AG09309 (cell line): ENCODE measurements around the gene TRRAP.

Experiments used
- DNase-seq: peaks from one replicate; pipeline ENCODE4 v3.0.0-alpha.2; 2010; ENCODE audit warnings: low read depth
- H3K4me3 ChIP-seq: 2 replicates; pipeline ENCODE4 v1.5.1; 2011; ENCODE audit warnings: mild to moderate bottlenecking, low read depth, low read length, moderate library complexity; ENCODE audit not compliant: control insufficient read depth
- TF ChIP-seq, protein P1 (sequence below): IDR thresholded peaks from 2 replicates; pipeline ENCODE4 v1.5.1; 2011; ENCODE audit warnings: mild to moderate bottlenecking, low read depth, low read length, inconsistent platforms; ENCODE audit not compliant: insufficient read depth, control insufficient read depth; ENCODE audit errors: missing control alignments

Gene TRRAP

DNA sequence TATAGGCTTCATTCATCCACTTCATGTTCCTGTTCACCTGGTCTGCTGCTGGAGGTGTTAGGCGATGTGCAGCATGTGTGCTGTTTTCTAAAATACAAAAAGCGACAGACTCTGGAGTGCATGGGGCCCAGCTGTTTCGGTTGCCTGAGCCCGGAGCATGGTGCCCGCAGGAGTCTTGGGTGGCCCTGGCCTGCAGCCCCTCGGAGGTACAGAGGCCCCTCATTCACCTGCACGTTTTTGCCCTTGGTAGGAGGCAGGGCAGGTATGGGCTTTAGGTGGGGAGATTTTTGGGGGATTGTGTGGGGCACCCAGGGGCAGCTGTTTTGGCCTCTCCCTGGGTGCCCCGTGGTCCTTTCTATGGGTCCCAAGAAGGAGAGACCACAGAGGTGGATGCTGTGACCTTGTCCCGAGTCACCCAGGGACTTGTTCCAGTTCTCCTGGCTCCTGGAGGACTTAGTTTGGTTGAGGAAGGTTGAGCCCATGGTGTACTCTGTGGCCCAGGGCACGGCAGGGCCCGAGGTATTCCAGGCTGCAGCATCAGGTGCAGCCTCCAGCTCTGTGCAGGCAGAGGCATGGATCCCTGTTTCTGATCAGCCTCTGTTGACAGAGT is 130.7 kb downstream of the TRRAP start:
- DNase-seq, result no peak
- no peak overlapping the region for H3K4me3 ChIP-seq
- TF ChIP-seq, protein P1, sequence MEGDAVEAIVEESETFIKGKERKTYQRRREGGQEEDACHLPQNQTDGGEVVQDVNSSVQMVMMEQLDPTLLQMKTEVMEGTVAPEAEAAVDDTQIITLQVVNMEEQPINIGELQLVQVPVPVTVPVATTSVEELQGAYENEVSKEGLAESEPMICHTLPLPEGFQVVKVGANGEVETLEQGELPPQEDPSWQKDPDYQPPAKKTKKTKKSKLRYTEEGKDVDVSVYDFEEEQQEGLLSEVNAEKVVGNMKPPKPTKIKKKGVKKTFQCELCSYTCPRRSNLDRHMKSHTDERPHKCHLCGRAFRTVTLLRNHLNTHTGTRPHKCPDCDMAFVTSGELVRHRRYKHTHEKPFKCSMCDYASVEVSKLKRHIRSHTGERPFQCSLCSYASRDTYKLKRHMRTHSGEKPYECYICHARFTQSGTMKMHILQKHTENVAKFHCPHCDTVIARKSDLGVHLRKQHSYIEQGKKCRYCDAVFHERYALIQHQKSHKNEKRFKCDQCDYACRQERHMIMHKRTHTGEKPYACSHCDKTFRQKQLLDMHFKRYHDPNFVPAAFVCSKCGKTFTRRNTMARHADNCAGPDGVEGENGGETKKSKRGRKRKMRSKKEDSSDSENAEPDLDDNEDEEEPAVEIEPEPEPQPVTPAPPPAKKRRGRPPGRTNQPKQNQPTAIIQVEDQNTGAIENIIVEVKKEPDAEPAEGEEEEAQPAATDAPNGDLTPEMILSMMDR, result no peak

- no peak for DNase-seq
- TF ChIP-seq, protein P1, result no peak
- no peak overlapping the region for H3K4me3 ChIP-seq
Observed at GRCh38 chr7:99010281-99010680, 131.9 kb downstream of the TRRAP start.

DNA sequence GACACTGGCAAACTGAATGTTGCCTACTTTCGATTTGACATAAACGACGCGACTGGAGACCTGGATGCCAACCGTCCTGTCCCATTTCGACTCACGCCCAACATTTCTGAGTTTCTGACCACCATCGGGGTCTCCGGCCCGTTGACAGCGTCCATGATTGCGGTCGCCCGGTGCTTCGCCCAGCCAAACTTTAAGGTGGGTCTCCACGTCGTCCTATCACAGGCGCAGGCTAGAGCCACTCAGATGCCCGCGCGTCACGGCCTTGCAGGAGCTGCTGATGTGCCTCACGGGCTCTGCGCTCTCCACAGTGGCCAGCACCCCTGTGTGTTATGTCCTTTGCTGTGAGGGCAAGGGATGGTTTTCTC is 133.0 kb downstream of the TRRAP start:
- DNase-seq, result no peak
- no peak overlapping the region for H3K4me3 ChIP-seq
- TF ChIP-seq, protein P1, result no peak

GRCh38 chr7:99011706-99012404 is 133.5 kb downstream of the TRRAP start:
- no peak for DNase-seq
- H3K4me3 ChIP-seq, result no peak overlapping the region
- TF ChIP-seq, protein P1, result no peak

- TF ChIP-seq, protein P1, result no peak
- DNase-seq, result no peak
- no peak overlapping the region for H3K4me3 ChIP-seq
Observed at GRCh38 chr7:99012722-99013121, 134.4 kb downstream of the TRRAP start.

DNA sequence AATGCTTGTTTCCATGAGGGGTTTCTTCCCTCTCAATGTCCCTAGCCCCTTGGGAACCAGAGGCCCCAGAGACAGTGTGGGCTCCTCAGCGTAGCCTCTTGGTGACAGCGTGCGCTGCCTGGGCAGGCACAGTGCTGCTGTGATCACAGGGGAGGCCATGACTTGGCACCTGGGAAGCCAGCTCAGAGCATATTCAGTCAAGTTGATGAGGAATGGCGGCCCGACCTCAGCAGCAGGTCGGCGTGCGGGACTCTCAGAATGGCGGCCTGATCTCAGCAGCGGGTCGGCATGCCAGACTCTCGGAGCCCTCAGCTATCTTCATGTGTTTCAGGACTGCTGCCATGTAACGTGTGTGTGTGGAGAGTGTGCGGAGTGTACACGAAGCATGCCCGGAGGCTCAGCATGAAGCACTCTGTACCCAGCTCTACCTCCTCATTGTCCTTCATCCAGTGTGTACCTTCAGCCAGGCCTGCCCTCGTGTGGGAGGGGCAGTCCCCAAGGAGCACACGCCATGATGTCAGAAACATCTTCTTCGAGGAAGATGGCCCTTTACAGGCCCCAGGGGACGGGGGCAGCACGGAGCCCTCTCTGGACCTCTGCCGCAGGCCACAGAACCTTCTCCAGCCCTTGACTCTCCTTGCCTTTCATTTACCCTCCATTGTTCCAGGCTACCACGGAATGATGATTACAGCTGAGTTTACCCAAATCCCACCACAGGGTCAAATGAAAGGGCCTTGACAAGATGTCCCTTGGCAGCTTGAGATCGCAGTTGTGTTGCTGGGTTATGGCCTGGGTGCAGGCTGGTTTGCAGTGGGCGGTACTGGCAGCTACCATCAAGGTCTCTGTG is 135.2 kb downstream of the TRRAP start:
- DNase-seq, result no peak
- H3K4me3 ChIP-seq, result no peak overlapping the region
- TF ChIP-seq, protein P1, result no peak
